ENCODE measurements around the gene TIMM29.

GRCh38 chr19:10920288-10920655 is 8.3 kb upstream of the TIMM29 start:
- TF ChIP-seq ATF2 (CRISPR knock-in tag; IDR thresholded peaks at IDR 0.05) = no peak
- TF ChIP-seq ZSCAN29 (CRISPR knock-in tag; conservative IDR thresholded peaks at IDR 0.05) = no peak
- no peak for TF ChIP-seq ETS1 (CRISPR knock-in tag; IDR thresholded peaks at IDR 0.05)
- TF ChIP-seq EHMT2 (IDR thresholded peaks at IDR 0.05; ENCODE audit: borderline replicate concordance, low read depth, low read length) = no peak
- no peak for TF ChIP-seq POLR2A (IDR thresholded peaks at IDR 0.05; ENCODE audit: insufficient read depth in 1 of 2, low read depth in 2 of 2, low read length in 2 of 2)

Data from HepG2 (cell line).